ENCODE measurements around the gene HHEX.
A peak's percentile ranks its signal among the peaks of the same experiment; 100 is the strongest.

The HHEX gene

DNA sequence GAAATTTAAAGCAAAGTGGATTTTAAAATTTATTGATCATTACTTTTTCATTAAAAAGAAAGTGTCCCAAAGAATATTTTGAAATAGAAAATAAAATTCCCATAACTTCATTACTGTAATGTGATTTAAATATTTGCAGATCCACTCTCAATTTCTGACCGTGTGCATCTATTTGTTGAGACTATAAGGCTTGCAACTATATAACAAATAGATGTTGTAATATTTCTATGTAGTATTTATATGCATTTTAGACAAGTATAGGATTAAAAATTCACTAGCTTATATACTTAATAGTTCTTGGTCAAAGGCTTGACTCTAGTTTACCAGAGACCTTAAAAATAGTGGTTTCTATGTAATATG is 3.8 kb downstream of the HHEX start:
- no peak for DNase-seq (ENCODE audit: low spot score)

DNA sequence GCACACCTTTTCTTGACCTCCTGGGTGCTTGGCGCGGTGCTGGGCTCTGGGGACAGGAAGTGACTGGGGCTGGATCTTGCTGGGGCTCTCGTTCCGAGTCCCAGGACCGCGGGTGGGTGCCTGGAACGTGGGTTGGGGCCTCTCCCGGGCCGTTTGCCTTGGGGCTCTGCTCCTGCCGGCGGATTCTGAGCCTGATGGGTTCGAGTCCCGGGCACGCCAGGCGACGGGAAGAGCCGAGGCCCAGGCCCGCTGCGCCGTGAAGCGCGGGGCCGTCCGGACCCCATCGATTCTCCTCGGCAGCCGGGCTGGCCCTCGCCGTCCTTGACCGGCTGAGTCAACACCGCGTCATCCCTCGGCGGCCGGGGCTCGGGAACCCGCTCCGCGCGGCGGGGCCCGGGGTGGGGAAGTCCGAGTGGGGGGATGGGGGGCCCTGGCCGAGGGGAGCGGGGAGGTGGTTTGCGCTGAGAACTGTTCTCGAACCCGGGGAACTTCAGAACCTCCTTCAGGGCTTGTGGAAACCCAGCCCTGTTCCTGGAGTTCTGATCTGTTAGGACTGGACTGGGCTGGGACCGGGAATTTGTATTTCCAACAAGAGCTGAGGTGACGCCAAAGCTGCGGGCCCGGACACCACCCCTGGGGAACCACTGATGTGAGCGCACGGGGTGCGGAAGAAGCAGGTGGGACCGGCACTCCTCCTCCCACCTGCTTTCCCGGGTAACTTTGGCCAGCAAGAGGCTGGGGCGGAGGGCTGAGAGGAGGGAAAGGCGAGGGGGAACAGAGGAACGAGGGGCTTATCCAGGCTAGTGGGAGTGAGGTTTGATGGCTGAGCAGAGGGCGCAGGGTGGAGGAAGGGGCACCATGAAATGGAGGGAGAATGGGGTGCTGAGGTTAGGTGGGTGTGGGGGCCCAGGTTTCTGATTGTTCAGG is 6.2 kb downstream of the HHEX start:
- DNase-seq (ENCODE audit: low spot score), result no peak

DNA sequence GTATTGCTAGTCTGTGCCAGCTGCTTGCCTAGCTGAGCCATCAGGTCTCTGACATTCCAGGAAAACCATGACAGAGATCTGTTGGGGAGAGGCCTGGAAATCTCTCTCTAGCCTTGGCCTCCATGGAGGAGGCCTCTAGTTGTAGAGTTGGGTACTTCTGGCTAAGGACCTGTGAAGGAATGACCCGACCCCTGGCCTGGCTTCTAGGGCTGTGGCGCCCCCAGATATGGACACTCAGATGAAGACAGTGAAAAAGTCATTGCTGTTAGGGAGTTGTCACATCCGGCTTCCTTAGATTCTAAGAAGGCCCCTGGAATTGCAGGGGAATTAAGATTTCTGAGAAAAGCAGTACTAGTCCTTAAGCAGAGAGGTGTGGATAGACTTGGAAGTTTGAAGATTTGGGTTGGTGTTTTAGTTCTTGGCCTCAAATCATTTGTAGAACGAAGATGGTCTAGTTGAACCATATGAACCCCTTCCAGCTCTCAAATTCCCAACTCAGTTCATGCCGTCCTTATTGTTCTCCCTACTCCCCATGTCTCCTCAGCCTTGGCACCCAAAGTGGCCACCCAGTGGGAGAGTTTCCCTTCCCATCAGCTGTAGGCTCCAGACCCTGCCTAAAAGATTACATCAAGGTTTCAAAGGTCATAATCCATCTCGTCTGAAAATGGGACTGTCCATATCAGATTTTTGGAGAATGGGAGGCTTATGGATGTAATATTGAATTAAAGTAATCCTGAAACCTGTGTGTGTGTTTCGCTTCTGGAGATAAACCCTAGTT is 7.0 kb downstream of the HHEX start:
- DNase-seq (ENCODE audit: low spot score), result no peak

DNA sequence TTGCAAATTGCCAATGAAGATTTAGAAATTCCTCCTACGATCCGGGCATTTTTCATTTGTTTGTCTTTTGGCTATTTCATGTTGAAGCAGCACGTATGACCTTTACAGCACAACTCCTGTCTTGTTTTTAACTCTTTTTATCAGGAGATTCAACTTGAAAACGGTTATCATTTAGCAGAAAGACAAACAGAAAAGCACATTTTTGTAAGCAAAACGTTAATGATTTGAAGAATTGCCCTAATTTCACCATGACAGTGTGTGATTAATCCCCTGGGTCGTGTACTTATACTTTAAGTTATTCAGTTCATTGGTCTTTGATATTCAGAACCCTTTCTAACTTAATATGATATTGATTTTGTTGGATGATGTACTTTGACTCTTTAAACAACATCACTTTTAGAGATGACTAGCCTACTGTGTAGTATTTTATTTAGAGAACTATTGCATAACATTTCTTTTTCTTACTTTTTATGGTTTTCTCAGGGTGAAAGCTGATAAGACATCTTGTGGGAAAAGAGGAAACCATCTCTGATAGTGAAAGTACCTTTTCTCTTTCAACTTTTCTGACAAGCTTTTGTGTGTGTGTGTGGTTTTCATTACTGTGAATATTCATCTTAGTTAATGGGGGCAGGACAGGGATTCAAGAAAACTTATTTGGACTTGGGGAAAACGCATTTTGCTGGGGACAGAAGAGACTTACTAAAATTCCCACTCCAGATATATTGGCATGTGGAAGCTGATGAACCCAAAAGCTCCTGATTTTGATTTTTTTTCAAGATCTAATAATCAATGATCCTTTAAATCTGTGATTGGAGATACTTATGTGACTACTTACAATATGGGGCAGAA is 8.1 kb downstream of the HHEX start:
- no peak for DNase-seq (ENCODE audit: low spot score)

DNA sequence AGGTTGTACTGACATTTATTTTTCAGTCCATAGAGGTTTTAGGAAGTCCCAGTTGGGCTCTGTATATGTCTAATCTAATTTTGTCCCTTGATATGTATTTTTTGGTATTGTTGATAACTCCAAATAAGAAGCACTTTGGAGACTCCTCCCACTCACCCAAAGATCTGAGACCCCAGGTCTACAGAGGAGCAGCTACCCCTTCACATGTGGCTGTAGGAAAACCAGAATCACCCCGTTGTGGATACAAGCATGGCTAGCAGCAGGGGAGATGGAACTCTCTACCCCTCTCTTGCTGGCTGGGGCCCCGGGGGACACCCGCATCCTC is 9.4 kb downstream of the HHEX start:
- no peak for DNase-seq (ENCODE audit: low spot score)

DNA sequence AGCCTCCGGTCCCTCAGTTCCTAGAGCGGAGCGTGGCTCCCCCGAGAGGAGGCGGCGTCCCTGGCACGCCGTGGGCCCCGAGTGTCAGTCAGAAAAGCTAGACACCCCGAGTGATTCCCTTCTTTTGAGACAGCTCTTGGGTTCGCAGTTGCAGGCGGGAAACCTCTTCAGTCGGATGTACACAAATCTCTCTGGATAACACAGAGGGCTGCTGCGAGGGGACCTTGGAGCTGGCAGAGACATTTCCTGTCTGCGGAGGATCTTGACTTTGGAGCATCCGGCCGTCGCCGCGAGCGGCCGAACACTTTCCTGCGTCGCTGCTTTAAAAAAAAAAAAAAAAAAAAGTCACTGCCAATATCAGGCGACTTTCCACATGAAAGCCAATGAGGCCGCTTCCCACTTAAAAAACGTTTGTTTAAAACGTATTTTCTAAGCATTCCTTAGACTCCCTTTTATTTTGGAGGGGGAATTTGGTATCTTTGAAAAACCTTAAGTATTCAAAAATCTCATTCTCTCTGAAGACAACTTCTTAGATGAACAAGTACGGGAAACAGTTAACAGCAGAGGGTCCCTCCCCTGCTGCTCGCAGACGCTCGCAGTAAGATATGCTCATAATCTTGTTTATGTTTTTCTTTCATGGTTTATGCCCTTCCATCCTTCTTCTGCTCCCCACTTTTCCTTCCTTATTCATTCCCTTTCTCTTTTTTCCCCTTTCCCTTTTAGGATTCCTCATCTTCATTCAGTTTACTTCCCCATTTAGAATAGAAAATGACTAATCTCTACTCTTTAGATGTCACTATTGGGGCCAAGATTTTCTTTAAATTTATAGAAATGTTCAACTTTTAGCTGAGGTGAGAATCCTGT is 10.0 kb downstream of the HHEX start:
- DNase-seq (ENCODE audit: low spot score), result peak; percentile 15

DNA sequence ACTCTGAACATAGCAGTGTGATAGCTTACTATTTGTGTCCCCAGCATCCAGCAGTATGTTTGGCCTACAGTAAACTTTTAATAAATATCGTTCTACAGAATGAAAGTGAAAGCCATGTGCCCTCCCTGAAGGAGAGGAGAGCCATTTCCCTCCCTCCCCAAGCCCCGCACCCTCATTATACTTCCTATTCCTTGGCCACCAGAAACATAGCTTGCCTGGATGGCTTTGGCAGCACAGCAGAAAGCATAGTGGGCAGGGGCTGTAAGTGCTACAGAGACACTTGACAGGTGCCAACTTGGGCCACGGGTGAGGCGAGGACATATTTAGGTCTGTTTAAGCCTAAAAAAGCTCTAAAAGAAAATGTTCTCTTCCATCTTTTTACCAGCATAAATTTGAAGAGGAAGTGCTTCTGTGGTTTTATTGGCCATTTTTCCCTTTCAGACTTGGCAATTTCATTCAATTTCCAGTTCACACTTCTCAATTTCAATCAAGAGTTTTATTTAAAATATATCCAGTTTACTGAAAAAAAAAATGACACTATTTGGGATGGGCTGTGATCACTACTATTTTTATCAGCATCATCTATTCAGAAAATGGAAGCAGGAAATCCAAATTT is 12.7 kb downstream of the HHEX start:
- no peak for DNase-seq (ENCODE audit: low spot score)

DNA sequence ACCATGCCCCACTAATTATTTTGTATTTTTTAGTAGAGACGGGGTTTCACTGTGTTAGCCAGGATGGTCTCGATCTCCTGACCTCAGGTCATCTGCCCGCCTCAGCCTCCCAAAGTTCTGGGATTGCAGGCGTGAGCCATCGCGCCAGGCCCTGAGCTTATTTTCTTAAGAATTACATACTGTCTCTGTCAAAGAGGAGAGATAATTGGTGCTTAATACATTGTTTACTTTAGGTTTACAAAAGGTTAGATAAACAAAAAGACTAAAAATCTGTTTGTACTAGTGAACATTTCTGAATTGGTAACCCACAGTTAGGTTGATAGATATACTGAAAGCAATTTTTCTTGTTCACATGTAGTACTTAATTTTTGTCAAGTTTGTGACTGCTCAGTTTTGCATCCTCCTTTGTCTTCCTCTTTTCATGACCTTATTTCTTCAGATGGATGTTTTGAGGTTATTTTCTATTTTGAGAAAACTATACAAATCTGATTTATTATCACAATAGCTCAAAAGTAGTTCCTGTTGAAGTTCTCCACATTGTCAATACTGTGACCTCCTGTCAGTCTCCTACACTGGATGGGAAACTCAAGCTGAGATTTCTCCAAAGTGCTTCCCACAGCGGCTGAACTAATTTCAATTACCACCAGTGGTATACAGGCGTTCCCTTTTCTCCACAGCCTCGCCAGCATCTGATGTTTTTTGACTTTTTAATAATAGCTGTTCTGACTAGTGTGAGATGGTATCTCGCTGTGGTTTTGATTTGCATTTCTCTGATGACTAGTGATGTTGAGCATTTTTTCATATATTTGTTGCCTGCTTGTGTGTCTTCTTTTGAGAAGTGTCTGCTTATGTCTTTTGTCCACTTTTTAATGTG is 22.5 kb downstream of the HHEX start:
- peak; percentile 9 for DNase-seq (ENCODE audit: low spot score)

DNA sequence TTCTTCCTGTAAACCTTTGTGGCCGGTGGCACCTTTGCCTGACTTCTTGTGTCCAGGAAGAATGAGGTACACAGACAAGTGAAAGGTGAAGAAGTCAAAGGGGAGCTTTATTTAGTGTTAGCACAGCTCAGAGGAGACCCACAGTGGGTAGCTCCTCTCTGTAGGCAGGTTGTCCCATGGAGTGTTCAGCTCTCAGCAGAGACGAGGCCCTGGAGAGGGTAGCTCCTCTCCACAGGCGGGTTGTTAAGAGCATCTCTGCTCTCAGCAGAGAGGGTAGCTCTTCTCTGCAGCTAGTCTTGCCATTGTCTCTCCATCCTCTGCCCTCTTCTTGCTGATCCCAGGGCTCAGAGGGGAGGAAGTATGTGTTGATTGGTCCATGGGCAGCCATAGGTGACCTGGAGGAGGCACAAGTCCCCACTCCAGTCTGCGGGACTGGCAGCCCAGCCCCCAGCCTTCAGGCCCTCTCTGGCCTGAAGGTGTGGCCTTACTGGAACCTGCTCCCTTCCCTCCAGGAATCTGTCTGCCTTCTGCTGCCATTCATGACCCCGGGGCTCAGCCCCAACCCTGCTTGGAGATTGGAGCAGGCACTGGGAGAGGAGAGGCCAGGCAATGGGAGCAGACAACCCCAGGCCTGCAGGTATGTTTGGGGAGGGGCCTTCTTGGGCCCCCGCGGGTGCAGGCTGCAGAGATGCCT is 24.5 kb downstream of the HHEX start:
- DNase-seq (ENCODE audit: low spot score), result no peak

DNA sequence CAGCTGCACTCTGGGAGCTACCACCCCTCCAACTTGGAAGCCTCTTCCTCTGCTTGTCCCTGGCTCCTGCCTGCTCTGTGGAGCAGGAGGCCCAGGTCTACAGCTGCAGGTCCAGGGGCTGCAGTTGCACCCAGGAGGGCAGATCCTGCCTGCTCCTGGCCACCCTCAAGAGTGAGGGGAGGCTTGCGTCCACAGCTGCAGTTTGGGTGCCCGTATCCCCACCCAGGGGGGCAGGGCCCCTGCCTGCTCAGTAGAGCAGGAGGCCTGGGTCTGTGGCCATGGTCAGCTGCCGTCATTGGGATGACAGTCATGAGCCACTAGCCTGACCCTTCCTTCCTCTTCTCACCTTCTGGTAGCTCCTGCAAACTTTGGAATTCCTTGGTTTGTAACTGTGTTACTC is 25.1 kb downstream of the HHEX start:
- no peak for DNase-seq (ENCODE audit: low spot score)

DNA sequence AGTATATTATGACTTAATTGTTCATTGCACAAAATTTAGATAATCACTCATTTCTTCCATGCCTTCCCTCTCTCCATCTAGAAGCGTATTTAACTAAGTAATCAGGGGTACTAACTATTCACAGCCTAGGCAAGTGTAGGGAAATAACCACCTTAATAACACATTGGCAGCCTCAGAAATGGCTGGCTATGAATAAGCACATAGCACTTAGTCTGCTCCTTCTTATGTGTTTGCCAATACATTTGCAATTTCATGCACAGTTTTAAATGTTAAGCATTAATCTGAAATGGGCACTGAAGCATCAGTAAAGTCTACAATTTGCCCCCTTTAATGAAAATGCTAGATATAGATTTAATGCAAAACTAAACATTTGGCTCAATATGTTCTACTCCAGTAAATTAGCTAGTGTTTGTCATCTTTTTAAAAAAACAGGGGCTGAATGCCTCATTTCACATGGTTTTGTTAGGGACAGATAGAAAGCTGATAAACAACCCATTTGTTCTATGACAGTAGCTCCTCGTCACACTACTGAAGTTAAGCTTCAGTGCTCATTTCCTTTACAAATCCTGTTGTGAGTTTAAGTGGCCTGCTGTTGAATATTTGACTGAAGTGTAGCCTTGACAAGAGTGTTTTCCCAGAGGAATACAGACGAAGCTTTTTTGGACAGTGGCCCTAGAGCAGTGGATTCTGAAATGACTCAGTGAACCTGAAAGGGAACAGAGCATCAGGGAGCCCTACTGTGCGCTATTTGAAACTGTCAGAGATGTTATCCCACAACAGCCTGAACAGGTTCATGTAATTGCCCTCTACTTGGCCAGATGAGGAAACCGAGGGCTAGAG is 30.5 kb downstream of the HHEX start:
- no peak for DNase-seq (ENCODE audit: low spot score)

DNA sequence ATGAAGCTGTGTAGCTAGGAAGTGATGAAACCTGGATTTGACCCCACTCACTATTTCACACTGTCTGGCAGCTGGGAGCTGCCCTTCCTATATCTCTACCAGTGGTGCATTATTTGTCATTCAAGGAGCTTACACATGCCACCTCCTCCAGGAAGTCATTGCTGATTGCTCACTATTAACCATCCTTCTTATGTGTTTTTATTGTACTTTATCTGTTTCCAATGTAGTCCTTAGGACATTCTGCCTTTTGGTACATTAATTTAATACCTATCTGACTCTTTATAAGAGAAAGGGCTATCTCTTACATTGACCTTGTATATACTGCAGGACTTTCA is 31.0 kb downstream of the HHEX start:
- DNase-seq (ENCODE audit: low spot score), result no peak

DNA sequence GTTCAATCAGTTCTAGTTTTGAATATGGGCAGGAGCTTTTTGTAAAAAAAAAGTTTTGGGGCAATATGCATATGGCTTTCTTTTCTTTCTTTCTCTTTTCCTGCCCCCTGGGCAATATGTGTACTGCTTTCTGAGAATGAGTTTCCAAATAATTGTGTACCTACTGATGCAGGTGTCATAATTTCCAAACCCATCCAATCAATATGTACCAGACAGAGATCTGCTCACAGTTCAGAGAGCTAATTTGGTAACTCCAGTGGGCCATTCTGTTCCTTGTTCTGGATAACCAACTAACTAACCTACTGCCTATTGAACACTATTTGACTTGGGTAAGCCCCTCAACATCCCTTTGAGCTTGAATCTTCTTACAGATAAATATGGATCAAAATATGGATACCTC is 32.6 kb downstream of the HHEX start:
- no peak for DNase-seq (ENCODE audit: low spot score)

DNA sequence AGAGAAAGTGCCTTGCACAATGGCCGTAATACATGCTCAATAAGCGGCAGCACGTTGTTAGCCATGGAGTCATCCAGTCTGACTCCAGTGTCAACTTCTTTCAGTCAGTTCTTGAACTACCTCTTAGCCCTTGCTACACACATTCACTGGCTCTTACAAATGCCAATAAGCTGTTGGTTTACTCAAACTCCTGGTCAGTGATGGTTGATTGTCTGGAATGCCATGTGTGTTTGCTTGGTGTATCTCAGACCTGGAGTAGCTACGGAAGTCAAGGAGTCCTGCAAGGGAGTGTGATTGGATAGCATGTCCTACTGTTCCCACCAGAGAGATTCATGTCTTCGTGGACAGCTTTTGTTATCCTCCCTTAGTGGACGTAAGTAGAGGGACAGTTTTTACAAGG is 37.4 kb downstream of the HHEX start:
- no peak for DNase-seq (ENCODE audit: low spot score)

DNA sequence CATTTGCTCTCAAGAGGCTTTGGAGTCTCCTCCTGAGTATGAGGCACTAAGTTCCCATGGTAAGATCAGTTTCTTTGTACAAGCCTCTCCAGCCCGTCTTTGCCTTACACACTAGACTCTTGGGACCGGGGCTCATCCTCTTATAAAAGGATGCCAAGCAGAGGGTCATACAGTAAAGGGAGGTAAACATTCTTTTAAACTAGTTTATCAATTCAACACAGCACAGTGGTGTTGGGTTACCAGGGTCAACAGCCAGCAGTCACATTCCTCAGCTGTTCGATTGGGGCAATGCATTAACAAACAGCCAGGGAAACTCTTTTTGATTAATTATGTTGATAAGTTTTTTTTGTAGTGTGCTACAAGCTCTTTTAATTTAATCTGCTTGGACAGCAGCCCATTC is 37.8 kb downstream of the HHEX start:
- no peak for DNase-seq (ENCODE audit: low spot score)

DNA sequence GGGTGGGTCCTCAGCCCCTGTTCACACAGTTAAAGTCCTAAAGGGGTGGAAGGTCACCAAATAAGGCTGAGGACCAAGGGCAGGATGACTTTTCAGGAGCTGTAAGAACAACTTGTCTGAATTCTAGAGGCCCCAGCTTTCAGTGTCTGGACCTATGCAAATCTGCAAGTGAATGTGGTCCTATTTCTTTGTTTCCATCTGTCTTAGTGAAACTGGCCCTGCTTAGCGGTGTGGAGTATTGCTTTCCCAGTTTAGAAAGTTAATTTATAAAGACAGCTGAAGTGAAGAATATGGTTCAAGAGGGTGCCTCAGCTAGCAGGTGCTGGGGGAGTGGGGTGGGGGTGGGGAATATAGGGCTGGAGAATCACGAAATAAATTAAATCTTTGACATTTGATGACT is 40.1 kb downstream of the HHEX start:
- no peak for DNase-seq (ENCODE audit: low spot score)

DNA sequence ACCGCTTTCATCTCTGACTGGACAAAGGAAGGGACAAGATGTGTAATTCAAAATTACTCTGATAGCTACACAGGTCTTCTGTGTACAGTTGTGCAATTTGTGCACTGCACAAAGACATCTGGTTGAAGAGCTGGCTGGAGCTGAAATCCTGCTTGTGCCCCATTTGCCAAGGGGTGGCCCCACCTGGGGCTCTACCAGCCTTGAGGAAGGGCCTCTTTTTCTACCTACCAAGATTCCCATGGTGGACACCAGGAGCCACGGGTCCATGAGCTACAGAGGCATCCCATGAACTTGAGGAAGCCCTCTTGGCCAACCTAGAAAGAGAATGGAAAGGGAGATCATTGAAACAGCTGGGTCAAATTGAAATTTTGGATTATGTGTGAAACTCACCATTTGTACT is 43.2 kb downstream of the HHEX start:
- no peak for DNase-seq (ENCODE audit: low spot score)

DNA sequence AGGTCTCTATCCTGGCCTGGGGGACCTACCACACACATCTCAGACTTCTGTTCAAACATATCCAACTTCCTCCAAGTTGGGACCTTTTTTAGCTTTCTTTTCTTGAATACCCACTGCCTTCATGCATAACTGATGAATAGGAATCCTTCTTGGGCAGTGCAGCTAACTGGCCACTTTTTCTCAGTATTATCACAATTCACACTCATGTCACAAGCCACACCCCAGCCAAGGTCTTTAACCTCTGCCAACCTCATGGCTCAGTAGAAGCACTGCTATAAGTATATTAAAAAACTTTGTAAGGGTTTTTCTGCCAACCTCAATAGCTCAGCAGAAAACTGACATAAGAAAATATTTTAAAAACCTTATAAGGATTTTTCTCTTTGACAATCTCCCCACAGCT is 44.5 kb downstream of the HHEX start:
- DNase-seq (ENCODE audit: low spot score), result no peak

DNA sequence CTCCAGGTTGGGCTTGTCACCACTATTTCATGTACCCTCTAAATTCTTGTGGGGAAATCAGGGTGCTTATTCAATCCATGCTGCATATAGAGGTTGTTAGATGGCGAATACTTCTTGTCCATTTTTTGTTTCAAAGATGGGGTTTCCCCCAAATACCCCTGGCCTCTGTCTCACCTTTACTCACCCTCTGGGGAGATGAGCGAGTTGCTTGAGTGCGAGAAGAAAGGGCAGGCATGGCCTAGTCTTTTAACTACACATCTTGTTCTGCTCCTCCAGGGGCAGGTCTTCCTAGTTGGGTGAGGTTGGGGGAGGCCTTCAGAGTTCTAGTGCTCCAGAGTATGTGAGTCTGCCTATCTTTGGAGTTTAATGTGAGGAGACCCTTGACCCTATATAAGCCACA is 46.2 kb downstream of the HHEX start:
- no peak for DNase-seq (ENCODE audit: low spot score)
